HL-60/S4 treated with retinoic acid at 250 ng/mL for 4 days and 3 days (cell line): ENCODE data around the gene MYO7B.

Experiments
- in situ Hi-C: fragments of 300-500 bp; cut with MboI; formaldehyde crosslinking; loops from 2 replicates; pipeline ENCODE4 v1.7.0; 2022; ENCODE audit warnings: low sequenced_read_pairs

The MYO7B gene

DNA sequence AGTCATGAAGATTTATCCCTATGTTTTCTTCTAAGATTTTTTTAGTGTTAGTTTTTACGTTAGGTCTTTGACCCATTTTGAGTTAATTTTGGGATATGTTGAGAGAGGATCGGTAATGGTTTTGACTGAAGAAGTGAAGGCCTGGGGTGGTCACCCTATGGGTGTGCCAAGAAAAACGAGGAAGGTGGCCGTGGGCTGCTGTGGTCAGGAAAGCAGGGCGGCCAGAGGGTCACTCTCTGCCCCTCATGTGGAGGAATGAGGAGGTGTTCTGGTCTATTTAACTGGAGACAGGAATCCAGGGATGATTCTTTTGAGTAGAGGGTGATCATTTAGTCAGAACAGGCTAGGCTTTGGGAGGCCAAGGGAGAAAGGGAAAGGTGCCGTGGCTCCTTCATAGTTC is 50.7 kb downstream of the MYO7B start:
- in situ Hi-C loops, result no loop called here

GRCh38 chr2:127586746-127587295 is 51.3 kb downstream of the MYO7B start:
- in situ Hi-C loops, result no loop called here

DNA sequence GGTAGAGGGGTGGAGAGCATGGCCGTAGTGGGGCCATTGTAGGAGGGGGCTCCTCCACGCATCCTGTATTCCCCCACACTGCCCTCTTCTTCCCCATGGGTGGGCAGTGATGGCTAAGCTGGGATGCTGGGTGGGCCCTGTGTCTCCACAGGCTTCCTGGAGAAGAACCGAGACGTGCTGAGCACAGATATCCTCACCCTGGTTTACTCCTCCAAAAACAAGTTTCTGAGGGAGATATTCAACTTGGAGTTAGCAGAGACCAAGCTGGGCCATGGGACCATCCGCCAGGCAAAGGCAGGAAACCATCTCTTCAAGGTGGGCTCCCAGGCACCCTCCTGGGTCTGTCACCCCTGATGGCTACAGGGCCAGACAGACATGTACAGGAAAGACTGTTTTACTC is 52.8 kb downstream of the MYO7B start:
- in situ Hi-C loops, result no loop called here

- in situ Hi-C loops, result no loop called here
Measured at GRCh38 chr2:127589358-127589757, 53.9 kb downstream of the MYO7B start.

GRCh38 chr2:127589841-127590240 is 54.4 kb downstream of the MYO7B start:
- in situ Hi-C loops, result no loop called here

GRCh38 chr2:127590386-127591190 is 55.1 kb downstream of the MYO7B start:
- in situ Hi-C loops, result no loop called here

GRCh38 chr2:127591221-127591923 is 55.9 kb downstream of the MYO7B start:
- in situ Hi-C loops, result no loop called here

DNA sequence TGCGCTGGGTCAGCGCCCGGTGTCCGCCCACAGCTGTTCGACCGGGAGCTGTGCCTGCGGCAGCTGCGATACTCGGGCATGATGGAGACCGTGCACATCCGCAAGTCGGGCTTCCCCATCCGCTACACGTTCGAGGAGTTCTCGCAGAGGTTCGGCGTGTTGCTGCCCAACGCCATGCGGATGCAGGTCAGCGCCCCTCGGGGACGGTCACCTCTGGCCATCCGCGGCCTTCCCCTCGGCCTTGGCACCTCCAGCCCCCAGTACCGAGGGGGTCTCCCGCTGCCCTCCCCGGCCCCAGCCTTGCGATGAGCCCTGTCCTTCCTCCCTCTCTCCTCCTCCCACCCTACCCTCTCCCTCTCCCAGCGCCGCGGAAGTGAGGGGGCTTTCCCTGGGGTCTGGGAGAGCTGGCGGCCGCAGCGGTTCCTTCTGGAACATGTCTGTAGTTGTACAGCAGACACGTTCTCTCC is 57.3 kb downstream of the MYO7B start:
- in situ Hi-C loops, result no loop called here

DNA sequence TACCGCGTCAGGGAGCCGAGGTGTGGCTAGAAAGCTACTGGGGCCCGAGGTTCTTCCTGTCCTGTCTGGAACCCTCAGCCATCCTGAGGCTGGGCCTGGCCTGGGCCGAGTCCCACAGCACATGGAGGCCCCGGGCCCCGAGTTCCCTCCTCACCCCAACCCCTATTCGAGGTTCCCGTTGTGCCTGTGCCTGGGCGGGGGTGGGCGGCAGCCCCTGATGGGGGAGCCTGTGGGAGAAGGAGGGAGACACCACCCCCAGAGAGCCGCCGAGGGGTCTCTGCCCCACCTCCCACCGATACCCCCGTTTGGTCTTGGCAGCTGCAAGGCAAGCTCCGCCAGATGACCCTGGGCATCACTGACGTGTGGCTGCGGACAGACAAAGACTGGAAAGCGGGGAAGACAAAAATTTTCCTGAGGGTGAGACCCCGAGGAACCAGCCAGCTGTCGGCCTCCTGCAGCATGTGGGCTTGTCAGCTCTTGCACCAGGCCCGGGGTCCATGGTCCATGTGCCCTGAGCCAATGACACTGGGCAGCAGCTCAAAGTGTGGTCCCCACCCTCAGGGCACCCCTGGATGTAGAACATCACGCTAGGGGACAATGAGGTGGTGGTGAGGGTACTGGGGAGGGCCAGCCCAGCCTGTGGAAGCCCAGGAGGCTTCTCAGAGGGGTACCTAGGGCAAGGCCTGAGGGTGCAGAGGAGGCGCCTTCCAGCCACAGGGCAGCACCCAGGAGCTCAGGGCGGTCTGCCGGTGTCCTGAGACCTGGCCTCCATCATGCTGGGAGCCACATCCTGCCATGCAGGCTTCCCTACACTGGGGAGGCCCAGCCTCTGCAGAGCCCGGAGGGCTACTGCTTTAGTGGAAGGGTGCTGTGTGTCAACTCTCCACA is 58.0 kb downstream of the MYO7B start:
- in situ Hi-C loops, result no loop called here

DNA sequence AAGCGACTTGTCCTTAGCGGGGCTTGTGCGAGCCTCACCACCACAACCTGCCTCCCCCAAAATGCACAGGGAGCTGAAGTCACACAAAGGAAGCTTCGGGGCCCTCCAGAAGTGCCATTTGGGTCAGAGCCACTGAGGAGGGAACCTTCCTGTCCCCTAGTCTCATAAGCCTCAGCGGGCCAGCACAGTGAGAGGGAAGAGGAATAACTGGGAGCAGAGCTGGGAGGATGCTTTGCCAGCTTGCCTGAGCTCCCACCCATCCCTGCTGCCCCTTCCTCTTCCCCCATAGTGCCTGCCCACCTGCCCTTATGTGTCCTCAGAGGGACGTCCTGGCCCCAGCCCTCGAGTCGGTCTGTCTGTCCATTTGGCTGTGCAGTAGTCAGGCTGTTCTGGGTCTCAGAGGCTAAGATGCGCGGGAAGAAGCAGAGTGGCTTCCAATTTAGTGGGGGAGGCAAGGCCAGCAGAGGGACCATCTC is 58.7 kb downstream of the MYO7B start:
- in situ Hi-C loops, result no loop called here

DNA sequence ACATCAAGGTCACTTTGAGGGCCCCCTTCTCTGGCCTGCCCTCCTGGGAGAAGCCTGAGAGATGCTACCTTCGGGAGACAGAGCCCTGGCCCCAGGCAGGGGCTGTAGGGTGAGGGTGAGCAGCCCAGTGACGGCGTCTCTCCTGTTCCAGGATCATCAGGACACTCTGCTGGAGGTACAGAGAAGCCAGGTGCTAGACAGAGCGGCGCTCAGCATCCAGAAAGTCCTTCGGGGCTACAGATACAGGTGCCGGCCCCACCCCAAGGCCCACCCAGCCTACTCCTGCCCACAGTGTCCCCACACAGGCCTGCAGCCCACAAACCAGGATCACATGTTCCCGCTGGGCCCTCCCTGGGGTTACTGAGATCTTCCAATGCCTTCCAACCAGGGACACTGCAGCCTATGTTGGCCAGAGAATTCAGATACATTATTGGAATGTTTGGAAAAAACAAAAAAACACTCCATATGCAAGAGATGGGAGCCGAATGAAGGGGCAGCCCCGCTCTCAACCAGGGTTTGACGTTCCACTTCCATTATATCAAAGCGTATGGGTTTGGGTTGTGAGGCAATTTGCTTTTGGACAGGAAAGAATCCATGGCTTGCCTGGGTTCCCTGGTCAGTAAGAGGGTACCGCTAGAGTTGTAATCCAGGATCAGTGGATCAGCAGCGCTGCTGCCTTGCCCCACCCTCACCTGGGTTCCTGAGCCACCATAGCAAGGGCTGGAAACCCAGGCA is 61.0 kb downstream of the MYO7B start:
- in situ Hi-C loops, result no loop called here

DNA sequence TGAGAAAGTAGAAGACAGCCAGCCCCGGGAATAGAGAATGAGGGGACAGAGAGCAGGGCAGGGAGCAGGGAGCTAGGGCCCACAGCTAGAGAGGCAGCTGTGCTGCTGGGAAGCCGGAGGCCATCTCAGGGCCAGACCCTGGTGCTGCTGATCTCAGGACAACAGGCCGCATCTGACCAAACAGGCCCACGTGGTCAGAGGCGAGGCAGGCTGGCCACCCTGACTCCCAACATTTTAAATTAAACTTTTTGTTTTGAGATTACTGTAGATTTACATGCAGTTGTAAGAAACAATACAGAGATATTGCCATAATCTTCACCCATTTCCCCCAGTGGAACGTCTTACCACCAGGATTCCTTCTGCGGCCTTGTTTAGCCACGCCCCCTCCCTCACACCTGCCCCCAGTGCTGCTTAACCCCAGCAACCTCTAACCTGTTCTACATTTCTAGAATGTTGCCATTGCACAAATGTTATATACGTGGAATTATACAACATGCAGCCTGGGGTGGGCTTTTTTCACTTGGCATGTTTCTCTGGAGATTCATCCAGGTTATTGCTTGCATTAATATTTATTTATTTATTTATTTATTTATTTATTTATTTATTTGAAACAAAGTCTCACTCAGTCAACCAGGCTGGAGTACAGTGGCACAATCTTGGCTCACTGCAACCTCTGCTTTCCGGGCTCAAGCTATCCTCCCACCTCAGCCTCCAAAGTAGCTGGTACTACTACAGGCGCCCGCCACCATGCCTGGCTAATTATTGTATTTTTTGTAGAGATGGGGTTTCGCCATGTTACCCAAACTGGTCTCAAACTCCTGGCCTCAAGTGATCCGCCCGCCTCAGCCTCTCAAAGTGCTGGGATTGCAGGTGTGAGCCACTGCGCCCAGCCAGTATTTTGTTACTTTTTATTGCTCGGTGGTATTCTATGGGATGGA is 61.8 kb downstream of the MYO7B start:
- in situ Hi-C loops, result no loop called here

- in situ Hi-C loops, result no loop called here
Measured at GRCh38 chr2:127597984-127598380, 62.5 kb downstream of the MYO7B start.

- in situ Hi-C loops, result no loop called here
Measured at GRCh38 chr2:127598711-127599110, 63.2 kb downstream of the MYO7B start.

DNA sequence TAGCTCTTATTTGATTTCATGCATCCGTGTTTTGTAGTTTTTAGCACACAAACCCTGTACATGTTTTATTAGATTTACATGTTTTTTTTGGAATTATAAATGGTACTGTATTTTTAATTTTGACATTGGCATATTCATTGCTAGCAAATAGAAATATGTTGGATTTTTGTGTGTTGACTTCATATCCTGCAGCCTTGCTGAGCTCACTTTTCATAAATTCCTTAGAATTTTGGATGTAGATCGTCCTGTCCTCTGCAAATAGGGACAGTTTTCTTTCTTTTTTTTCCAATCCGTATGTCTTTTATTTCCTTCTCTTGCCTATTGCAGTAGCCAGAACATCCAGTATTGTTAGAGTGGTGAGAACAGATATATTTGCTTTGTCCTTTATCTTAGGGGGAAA is 63.7 kb downstream of the MYO7B start:
- in situ Hi-C loops, result no loop called here

GRCh38 chr2:127604986-127605385 is 69.5 kb downstream of the MYO7B start:
- in situ Hi-C loops, result no loop called here

DNA sequence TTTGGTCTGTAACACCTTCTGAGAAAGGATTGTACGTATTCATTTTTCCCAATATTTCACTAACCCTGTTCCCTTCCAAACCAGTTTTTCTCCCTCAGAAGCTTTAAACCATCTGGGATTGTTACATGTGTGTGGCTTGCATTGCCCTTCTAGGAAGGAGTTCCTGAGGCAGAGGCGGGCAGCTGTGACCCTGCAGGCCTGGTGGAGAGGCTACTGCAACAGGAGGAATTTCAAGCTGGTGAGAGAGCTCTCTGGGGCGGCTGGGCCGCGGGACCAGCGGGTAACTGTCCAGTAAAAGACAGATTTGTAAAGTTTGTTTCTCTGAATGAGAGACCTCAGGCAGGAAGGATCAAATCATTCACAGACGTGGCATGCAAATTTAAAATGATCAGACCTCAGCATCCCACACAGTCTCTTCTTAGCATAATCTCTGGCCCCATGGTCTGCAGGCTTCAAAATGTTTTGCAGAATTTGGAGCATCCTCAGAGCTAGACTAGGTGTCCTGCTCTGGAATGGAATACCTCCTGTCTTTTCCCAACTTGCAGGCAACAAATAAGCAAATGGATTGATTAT is 70.3 kb downstream of the MYO7B start:
- in situ Hi-C loops, result no loop called here

GRCh38 chr2:127606625-127607398 is 71.3 kb downstream of the MYO7B start:
- in situ Hi-C loops, result no loop called here
